ENCODE measurements around the gene BTBD19.
"Not testable (repeated sequence)": the region's sequence is repeated elsewhere in the genome, so short reads cannot be mapped to it uniquely, and the experiment has no call there.

The BTBD19 gene

DNA sequence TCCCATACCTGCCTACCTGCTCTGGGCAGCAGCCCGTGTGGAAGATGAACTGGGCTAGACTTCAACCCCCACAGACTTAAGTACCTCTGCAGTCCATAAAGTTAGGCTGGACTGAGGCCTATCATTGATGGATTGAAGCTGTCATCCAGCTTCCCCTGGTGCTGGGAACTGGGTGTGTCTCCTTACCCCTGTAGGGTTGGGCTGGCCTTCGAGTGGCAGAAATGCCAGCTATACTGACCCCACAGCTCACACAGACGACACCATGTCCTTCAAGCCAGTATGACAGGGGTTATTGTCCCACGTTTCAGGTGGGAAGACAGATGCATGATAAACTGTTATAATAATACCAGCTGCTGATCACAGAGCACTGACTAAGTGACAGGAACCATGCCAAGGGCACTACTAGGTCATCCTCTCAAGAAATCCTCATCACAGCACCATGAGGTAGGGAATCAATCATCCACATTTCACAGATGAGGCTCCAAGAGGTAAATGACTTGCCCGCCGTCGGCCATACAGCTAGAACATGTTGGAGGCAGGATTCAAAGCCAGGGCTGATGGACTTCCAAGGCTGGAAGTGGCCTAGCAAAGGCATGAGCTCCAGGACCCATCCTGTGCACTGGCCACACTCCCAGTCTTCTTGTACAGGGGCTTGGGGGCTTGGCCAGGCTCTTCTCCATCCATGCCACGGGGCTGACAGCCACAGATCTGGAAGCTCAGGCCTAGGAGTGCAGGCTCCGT is 20.0 kb upstream of the BTBD19 start, which contains the start of gene BEST4:
TSS of gene BEST4 (minus strand) at position 51 of the 741 bp plus-strand sequence. CDS start 465 bp downstream, outside the sequence.
- no peak for DNase-seq (ENCODE audit: low spot score)

DNA sequence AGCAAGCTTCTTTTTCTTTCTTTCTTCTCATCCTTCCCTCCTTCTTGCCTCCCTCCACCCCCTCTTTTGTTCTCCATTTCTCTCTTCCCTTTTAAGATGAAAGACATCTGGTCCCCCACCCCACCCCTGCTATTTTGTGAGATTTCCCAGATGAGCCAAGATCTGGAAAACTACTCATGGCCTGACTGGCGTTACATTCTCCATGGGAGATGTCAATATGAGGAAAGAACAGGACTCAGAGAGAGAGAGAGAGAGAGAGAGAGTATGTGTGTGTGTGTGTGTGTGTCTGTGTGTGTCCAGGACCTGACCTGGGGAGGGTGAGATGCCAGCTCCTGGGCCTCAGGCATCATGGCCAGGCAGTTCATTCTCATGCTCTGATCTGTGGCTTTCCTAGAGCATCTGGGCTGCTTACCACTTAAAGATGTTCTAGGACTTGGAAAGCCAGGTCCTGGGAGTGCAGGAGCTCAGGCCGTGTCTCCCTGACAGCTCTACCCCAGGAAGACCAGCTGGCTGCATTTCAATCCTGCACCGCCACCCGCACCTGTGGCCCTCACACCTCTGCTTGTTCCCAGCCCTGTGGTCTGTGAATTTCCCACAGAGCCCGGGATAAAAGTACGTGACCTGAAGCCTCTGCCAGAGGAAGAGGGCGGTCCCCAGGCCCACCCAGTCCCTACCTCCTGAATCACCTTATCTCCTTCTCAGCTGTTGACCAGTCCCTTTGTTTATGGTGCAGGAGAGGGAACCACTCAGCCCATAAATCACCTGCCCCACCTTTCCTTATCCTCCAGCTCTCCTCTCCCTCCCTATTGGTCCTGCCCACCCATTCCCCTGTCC is 17.1 kb upstream of the BTBD19 start:
- no peak for DNase-seq (ENCODE audit: low spot score)

DNA sequence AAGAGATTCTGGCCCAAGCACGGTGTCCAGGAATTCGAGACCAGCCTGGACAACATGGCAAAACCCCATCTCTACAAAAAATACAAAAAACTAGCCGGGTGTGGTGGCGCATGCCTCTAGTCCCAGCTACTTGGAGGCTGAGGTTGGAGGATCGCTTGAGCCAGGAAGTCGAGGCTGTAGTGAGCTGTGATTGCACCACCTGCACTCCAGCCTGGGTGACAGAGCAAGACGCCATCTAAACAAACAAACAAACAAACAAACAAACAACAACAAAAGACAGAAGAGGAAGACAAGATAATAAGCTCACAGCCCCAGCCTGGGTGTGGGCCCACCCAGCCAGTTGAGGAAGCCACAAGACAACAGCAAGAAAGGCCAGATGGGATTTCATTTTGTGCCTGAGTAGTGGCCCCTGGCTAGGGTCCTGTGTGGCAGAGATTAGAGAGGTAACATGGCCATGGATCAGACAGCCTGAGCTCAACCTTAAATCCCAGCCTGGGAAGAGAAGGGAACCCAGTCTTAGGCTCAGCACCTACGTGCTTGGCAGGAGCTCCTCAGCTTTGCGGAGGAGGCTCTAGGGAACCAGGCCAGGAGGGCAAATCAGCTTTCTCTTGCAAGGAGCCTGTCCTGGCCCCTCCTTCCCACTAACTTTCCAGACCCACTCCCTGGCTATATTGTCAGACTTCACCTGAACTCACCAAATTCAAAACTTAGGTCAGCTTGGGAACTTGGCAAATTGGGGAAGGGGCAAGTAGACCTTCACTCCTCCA is 15.4 kb upstream of the BTBD19 start:
- no peak for DNase-seq (ENCODE audit: low spot score)

DNA sequence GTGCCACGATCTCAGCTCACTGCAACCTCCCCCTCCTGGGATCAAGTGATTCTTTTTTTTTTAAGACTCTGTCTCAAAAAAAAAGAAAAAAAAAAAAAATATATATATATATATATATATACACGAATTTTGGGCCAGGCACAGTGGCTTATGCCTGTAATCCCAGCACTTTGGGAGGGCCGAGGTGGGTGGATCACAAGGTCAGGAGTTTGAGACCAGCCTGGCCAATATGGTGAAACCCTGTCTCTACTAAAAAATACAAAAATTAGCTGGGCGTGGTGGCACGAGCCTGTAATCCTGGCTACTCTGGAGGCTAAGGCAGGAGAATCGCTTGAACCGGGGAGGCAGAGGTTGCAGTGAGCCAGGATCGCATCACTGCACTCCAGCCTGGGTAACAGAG is 10.4 kb upstream of the BTBD19 start:
- DNase-seq (ENCODE audit: low spot score), result not testable (repeated sequence)

DNA sequence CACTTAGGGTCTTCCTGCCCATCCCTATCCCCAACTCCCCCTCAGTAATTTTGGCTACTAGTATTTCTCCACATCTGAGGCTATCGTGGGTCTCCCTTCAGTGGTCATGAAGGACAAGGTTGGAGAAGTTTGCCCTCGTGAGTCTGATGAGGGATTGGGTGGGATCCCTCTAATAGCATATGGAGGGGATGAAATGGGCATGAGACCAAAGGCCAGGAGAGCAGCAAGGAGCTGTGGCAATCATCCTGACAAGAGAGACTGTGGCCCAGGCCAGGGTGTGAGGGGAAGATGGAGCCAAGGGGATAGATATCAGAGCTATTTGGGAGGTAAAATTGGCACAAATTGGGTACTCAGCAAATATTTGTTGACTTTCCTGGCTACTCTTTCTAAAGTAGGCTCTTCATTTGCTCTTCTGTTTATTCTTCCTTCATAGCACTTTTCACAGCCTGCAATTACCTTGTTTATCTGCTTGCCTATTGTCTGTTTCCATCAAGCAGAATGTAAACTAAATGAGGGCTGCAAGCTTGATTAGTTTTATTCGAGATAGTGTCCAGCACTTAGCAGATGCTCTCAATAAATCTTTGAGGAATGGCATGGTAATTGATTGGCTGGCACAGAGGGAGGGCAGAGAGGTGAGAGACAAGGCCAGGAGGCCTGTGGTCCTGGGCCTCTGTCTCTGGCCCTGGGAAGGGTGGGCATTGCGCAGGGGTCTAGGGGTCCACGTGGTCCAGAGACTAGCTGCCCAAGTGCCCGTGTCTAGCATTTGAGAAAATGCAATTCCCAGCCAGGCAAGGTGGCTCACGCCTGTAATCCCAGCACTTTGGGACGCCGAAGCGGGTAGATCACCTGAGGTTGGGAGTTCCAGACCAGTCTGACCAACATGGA is 9.6 kb upstream of the BTBD19 start:
- no peak for DNase-seq (ENCODE audit: low spot score)

- peak; percentile 97 for DNase-seq (ENCODE audit: low spot score)
Observed at GRCh38 chr1:44799770-44800584, 8.3 kb upstream of the BTBD19 start, which contains the start of gene PLK3. Gene PLK3, plus strand, starts transcription at chr1:44800377. Its CDS starts 87 bp downstream, at chr1:44800464.

- no peak for DNase-seq (ENCODE audit: low spot score)
Observed at GRCh38 chr1:44801491-44802305, 6.6 kb upstream of the BTBD19 start.

DNA sequence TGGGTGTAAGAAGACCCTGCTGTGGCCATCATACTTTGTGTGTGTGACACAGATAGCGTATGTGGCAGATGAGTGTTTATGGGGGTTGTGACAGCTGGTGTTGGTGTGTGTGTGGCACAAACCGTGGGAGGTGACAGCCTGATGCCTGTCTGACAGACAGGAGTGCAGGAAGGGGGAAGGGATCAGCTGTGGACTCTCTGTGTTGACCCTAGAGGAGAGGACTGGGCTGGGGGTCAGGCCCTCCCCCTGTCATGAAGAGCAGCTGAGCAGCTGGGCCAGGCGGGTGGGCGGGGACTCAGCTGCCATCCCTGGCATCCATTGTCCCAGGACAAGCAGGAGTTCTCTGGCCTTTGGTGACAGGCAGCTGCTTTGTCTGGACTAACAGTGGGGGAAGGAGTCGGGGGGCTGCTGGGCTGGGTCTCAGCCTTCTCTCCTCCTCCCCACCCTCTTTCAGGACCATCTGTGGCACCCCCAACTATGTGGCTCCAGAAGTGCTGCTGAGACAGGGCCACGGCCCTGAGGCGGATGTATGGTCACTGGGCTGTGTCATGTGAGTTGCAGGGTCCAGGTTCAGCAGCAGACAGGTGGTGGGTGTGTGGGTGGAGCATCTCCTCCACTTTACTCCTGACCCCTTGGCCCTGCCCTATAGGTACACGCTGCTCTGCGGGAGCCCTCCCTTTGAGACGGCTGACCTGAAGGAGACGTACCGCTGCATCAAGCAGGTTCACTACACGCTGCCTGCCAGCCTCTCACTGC is 5.8 kb upstream of the BTBD19 start:
- no peak for DNase-seq (ENCODE audit: low spot score)

GRCh38 chr1:44803062-44803311 is 5.3 kb upstream of the BTBD19 start:
- no peak for DNase-seq (ENCODE audit: low spot score)

- DNase-seq (ENCODE audit: low spot score), result no peak
Observed at GRCh38 chr1:44803312-44804095, 4.8 kb upstream of the BTBD19 start.

DNA sequence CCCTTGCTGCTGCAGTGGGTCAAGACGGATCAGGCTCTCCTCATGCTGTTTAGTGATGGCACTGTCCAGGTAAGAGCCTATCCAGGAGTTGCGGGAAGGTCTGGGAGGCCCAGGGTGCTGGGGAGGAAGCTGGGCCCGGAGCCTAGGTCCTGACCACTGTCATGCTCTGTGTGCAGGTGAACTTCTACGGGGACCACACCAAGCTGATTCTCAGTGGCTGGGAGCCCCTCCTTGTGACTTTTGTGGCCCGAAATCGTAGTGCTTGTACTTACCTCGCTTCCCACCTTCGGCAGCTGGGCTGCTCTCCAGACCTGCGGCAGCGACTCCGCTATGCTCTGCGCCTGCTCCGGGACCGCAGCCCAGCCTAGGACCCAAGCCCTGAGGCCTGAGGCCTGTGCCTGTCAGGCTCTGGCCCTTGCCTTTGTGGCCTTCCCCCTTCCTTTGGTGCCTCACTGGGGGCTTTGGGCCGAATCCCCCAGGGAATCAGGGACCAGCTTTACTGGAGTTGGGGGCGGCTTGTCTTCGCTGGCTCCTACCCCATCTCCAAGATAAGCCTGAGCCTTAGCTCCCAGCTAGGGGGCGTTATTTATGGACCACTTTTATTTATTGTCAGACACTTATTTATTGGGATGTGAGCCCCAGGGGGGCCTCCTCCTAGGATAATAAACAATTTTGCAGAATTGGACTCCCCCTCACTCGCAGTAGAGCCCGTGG is 2.9 kb upstream of the BTBD19 start:
- DNase-seq (ENCODE audit: low spot score), result no peak

DNA sequence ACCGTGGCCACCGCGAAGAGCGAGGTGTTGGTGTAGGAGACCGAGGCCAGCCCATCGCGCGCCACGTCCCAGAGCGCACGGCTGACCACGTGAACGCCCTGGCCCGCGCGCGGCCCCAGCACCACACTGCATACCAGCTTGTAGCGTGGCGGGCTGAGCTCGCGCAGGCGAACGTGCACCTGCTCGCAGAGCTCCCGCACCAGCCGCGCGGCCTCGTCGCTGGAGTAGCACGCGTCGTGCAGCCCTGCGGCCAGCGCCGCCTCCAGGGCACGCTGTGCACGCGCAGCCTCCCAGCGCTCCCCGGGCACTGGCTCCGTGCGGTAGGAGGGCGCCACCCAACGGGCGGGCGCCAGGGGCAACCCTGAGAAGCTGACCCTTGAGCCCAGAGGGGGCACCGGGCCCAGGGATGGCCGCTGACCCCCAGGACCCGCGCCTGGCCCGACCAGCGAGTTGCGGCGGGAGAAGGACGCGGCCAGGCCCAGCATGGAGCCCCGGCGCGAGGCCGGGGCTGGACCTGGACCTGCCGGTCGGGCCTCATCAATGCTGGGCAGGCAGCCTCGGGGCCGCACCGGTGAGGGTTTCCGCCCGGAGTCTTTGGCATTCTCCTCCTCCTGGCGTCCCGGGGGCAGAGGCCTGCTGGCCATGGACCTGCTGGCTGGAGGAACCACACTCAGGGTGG is 2.2 kb upstream of the BTBD19 start:
- no peak for DNase-seq (ENCODE audit: low spot score)

DNA sequence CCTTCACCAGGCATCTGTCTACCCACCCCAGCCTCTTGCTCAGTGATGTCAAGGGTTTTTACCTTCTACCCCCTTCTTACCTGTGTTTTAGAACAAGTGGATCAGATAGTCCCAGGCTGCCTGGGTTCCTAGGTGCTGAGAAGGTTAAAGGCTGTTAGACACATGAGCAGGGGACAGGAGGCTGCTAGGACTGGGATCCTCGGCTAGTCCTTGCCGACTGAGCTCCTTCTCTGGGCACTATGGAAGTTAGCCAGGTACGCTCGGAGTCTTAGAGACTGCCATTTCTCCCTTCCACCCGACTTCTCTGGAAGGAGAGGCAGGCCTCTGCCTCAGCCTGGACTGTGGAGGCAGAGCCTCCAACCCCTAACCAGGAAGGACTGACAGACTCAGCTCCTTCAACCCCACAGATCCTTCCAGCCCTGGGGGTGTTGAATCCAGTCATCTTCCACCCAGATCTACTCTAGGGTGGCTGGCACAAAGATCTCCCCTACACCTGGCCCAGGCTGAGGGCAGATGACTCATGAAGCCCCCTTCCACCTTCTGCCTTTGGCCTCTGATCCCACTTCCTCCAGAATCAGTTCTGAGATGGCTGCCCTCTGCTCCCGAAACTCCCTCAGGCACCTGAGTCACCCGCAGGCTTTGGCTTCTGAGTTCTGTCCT is 1.5 kb upstream of the BTBD19 start, which contains the start of gene DYNLT4:
TSS of gene DYNLT4 (minus strand) at position 648 of the 660 bp plus-strand sequence. CDS start 683 bp downstream, outside the sequence.
- no peak for DNase-seq (ENCODE audit: low spot score)

- peak; percentile 99 for DNase-seq (ENCODE audit: low spot score)
Observed at GRCh38 chr1:44807364-44808062, 810 bp upstream of the BTBD19 start.
